ENCODE measurements around the gene MCM9. TPM values are rescaled to one million over a fixed set of nuclear protein-coding genes. Genes with fewer than 3 reads are reported as not detected.

The MCM9 gene
- 4.5 to 5.9 TPM (median 5.2 TPM) in 5 replicates for total RNA-seq (2022; extraction: Qiagen RNA extraction; ENCODE audit: low read depth)

DNA sequence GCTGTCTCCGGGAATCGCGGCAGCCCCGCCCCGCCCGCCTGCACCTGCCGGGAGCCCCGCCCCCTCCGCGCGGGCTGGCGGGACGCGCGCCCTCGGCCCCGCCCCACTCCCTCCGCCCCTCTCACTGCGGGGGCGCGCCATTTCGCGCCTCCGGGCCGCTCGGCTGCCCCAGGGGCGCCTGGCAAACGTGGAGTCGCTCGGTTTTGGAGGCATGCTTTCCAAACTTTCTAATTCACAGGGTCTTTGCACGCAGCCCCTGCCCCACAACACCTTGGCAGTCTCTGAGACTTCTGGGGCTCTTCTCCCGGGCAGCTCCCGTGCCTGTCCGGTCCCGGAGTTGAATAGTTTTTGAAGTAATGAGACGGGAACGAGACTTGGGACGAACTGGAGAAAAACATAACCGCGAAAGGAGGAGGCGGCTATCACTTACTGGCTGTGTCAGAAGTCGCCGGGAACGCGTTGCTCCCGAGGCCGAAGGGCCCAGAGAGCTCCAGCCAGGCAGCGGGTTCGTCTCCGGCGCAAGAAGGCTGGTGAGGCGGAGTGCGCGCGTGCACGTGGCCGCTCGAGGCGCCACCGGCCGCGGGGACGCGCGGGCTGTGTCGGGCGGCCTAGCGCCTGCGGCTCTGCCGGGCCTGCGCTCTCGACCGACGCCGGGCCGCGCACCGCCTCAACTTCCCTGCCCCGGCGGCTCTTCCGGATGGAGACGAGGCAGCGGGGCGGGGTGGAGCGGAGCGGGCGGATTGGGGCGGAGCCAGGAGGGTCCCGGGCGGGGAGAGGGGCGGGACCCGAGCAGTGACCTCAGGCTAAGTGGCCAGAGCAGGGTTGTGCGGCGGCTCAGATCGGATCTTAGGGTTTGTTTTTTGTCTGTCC is at the start of gene MCM9:
MCM9 (minus strand) TSS at position 699 of the 870 bp plus-strand sequence. CDS start 3,436 bp downstream, outside the sequence.

DNA sequence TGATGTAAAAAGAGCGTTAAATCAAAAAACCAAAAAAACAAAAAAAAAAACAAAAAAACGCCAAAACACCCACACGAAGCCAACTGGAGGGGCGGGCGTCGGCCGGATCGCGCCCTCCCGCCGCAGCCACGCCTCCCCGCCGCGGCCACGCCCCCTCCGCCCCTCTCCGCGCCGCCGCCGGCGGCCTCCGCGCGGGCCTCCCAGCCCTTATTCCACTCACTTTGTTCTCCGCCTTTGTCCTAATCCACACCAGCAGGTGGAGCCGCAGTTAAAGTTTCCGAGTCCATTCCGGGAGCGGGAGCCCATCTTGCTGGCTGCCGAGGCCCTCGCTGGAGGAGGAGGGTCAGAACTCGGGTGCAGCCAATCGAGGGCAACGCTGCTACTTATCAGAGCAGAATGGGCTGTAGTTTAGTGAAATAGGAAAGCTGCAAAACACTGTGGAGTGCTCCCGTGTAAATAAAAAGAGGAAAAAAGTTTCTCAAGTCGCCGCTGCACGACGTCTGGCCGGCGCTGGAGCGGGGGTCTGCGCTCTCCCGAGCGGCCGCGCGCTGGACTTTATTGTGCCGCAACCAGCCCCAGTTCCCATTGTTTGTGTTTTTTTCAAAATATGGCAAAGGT is 41.0 kb downstream of the MCM9 start, which contains the start of gene ASF1A:
ASF1A (plus strand) TSS at position 346 of the 618 bp plus-strand sequence; CDS start at position 608, 262 bp downstream.

Other genes starting within 250 kb of the MCM9 start
- 9.7 to 11.3 TPM (median 10.7 TPM) in 5 replicates for gene ASF1A, start 41.0 kb downstream of the MCM9 start, total RNA-seq (2022; extraction: Qiagen RNA extraction; ENCODE audit: low read depth)
- 0.05 TPM in 1 of 5 replicates, not detected in the others for gene FAM184A, start 143.5 kb upstream of the MCM9 start, total RNA-seq (2022; extraction: Qiagen RNA extraction; ENCODE audit: low read depth)